K562 (cell line): Measurements from ENCODE around the gene CDCP1. TPM values are rescaled to one million over a fixed set of nuclear protein-coding genes. Genes with fewer than 3 reads are reported as not detected.
A peak's percentile ranks its signal among the peaks of the same experiment; 100 is the strongest.

Experiments used
- ASH1L ChIP-seq: fragments of 450-650 bp; IDR thresholded peaks from 2 replicates; pipeline ENCODE4 v1.6.1; 2018; ENCODE audit warnings: borderline replicate concordance, mild to moderate bottlenecking, low read depth; ENCODE audit not compliant: partially characterized antibody
- CHD4 ChIP-seq: fragments of 200-600 bp; sonication (generic); IDR thresholded peaks from 3 replicates; pipeline ENCODE4 v1.6.1; 2012; ENCODE audit warnings: low read depth, mild to moderate bottlenecking, mixed read lengths, low read length, inconsistent platforms; ENCODE audit not compliant: insufficient read depth, insufficient replicate concordance, poor library complexity, severe bottlenecking
- HNRNPUL1 ChIP-seq: fragments of 200-400 bp; formaldehyde crosslinking; IDR thresholded peaks from 2 replicates; pipeline ENCODE4 v1.6.1; 2017; ENCODE audit warnings: low read length
- IRF1 ChIP-seq: sonication (generic); formaldehyde crosslinking; IDR thresholded peaks from 2 replicates; pipeline ENCODE4 v1.8.0; 2022; ENCODE audit warnings: missing genetic modification reagents, mild to moderate bottlenecking, borderline replicate concordance
- MEIS2 ChIP-seq: fragments of 450-650 bp; IDR thresholded peaks from 2 replicates; pipeline ENCODE4 v1.6.1; 2014; ENCODE audit warnings: mild to moderate bottlenecking; ENCODE audit not compliant: partially characterized antibody
- MTA1 ChIP-seq: fragments of 450-650 bp; IDR thresholded peaks from 2 replicates; pipeline ENCODE4 v1.6.1; 2017; ENCODE audit warnings: borderline replicate concordance
- MTA2 ChIP-seq: fragments of 450-650 bp; IDR thresholded peaks from 2 replicates; pipeline ENCODE4 v1.6.1; 2016; ENCODE audit warnings: low read depth
- NELFE ChIP-seq: IDR thresholded peaks from 2 replicates; pipeline ENCODE4 v1.6.1; 2011; ENCODE audit warnings: mild to moderate bottlenecking; ENCODE audit not compliant: insufficient read depth, insufficient read length
- PBX2 ChIP-seq, 2 experiments: IDR thresholded peaks in 1 of 2; conservative IDR thresholded peaks in 1 of 2; 2 replicates each; pipeline ENCODE4 v1.6.1; 2016; ENCODE audit warnings: low read depth in 2 of 2, mild to moderate bottlenecking in 1 of 2, missing compliant biosample characterization in 1 of 2, missing genetic modification characterization in 1 of 2, moderate library complexity in 1 of 2
- POLR2B ChIP-seq: fragments of 450-650 bp; IDR thresholded peaks from 2 replicates; pipeline ENCODE4 v1.6.1; 2018; ENCODE audit warnings: low read depth; ENCODE audit not compliant: partially characterized antibody
- ZNF444 ChIP-seq: fragments of 250-450 bp; sonication (Bioruptor Pico); IDR thresholded peaks from 2 replicates; pipeline ENCODE4 v1.4.0; 2020; ENCODE audit warnings: mild to moderate bottlenecking, moderate library complexity
- polyA plus RNA-seq, 8 experiments: library from polyadenylated mRNA; depleted of rRNA in 4 of 8; stranded (reverse) in 5 of 8; unstranded in 3 of 8; fragments of >200 nt; fragmentation: Nextera tagmentation in 2 of 8; fragmentation: Illumina TruSeq in 1 of 8; extraction: Ambion mirVana in 2 of 8; extraction: Trizol in 1 of 8; gene quantifications; 2 replicates each; pipeline versions ENCODE4 v1.2.1 to v1.2.3, GENCODE V29; 2011 to 2014; ENCODE audit warnings: inconsistent platforms in 1 of 8, missing spikeins in 1 of 8
- total RNA-seq, 7 experiments: library from RNA; depleted of rRNA in 6 of 7; stranded (reverse); fragments of >200 nt in 6 of 7; fragmentation: Illumina TruSeq in 2 of 7; extraction: Trizol in 2 of 7; gene quantifications; 2 replicates each; pipeline versions ENCODE4 v1.2.1 to v1.2.3, GENCODE V29; 2011 to 2021; ENCODE audit warnings: low replicate concordance in 1 of 7
- TF ChIP-seq, protein P1 (sequence below): fragments of 450-650 bp; IDR thresholded peaks from 2 replicates; pipeline ENCODE4 v1.6.1; 2016

The CDCP1 gene
- total and polyA plus RNA-seq, 9 of the 15 experiments (the other 6 are each of a cell fraction or from before 2014, with no cell fraction given): 3.9 to 16.4 (median 5.2) TPM

DNA sequence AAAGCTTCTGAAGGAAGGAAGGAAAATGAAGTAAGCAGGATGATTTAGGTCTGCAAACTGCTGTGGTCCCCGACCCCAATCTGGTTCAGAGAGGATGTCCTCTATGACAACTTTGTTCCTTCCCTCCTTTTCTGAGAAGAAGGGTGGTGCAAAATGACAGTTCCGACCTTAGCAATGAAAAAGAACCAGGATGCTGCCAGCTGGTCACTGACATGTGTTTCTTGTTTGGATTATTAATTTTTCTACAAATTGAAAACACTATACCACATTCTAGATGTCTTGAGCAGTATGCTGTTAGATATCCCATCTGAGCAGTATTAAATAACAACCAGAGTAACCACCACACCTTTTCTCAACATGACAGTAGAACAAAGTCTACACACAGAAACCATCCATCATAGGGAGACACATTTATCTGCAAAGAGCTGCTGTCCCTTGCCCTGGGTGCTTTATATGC is 27.5 kb downstream of the CDCP1 start (continued):
- TF ChIP-seq PBX2 (CRISPR knock-in tag; IDR thresholded peaks at IDR 0.05; ENCODE audit: low read depth): no peak
- peak; percentile 54 for TF ChIP-seq PBX2 (tag; conservative IDR thresholded peaks at IDR 0.05; ENCODE audit: low read depth)
- no peak for TF ChIP-seq IRF1 (CRISPR knock-in tag)
- TF ChIP-seq POLR2B: no peak
- TF ChIP-seq MTA1: no peak
- TF ChIP-seq ZNF444 (CRISPR knock-in tag): no peak
- no peak for TF ChIP-seq MTA2
- TF ChIP-seq HNRNPUL1: no peak
- TF ChIP-seq, protein P1, sequence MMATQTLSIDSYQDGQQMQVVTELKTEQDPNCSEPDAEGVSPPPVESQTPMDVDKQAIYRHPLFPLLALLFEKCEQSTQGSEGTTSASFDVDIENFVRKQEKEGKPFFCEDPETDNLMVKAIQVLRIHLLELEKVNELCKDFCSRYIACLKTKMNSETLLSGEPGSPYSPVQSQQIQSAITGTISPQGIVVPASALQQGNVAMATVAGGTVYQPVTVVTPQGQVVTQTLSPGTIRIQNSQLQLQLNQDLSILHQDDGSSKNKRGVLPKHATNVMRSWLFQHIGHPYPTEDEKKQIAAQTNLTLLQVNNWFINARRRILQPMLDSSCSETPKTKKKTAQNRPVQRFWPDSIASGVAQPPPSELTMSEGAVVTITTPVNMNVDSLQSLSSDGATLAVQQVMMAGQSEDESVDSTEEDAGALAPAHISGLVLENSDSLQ: peak; percentile 43; the same call in 1 of the 2 replicates
- no peak for TF ChIP-seq NELFE
- no peak for TF ChIP-seq CHD4
- peak; percentile 79 for TF ChIP-seq MEIS2
- no peak for TF ChIP-seq ASH1L
